Omental fat pad (tissue), 4 donors: ENCODE results near the gene RFNG. TPM values are rescaled to one million over a fixed set of nuclear protein-coding genes. Genes with fewer than 3 reads are reported as not detected.

Experiments
- ATAC-seq: fragments of 150-250 bp; one replicate; pipeline ENCODE4 v1.9.1; 2016; ENCODE audit warnings: mild to moderate bottlenecking, moderate library complexity; ENCODE audit not compliant: low FRiP score
- DNase-seq: peaks from one replicate; pipeline ENCODE4 v3.0.0-alpha.2; 2019; ENCODE audit warnings: low spot score
- total RNA-seq, 4 donors: library from RNA; depleted of rRNA; stranded (reverse); fragments of >200 nt; gene quantifications; one replicate each; pipeline ENCODE4 v1.1.0, GENCODE V29; 2016
- TF ChIP-seq, protein P1 (sequence below), 3 donors: fragments of 450-650 bp; IDR thresholded peaks; one replicate each; pipeline ENCODE4 v1.5.1; 2016 to 2017; ENCODE audit warnings: antibody characterized with exemption in 3 of 3, mild to moderate bottlenecking in 3 of 3, moderate library complexity in 2 of 3

Gene RFNG
- total RNA-seq, 4 donors from 2014 or later: 20.2 to 51.3 (median 32.0) TPM

DNA sequence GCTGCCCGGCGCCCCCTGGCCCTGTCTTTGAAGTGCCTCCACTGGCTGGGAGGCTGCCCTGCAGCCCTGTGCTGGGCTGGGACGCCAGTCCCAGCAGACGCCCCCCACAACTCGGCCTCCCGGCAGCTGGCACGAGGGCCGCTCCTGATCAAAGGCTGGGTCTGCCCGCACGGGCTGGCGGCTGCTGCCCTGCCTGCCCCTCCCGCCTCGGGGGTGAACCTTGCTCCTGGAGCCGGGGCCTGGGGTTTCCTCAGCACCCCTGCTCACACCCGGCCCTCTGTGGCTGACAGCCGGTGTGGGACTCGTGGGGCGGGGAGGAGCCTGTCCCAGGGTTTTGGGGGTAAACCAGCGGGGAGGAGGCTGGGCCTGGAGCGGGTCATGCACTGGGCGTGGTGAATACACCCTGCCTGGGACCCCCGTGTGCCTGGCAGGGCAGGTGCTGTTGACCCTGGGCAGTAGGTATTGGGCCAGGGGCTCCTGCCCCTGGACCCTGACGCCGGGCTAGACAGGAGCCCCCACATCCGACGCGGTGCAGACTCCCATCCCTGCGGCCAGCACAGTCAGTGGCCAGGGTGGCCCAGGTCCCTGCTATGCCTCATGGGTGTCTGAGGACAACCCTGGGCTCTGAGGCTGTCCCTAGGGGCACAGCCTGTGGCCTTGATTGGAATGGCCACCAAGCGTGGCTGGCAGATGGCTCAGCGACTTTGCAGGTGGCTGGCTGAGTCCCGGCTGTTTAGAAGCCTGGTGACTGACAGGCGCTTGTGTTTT is 50.6 kb downstream of the RFNG start:
- DNase-seq (no peak), ATAC-seq (no peak)
- TF ChIP-seq, protein P1, sequence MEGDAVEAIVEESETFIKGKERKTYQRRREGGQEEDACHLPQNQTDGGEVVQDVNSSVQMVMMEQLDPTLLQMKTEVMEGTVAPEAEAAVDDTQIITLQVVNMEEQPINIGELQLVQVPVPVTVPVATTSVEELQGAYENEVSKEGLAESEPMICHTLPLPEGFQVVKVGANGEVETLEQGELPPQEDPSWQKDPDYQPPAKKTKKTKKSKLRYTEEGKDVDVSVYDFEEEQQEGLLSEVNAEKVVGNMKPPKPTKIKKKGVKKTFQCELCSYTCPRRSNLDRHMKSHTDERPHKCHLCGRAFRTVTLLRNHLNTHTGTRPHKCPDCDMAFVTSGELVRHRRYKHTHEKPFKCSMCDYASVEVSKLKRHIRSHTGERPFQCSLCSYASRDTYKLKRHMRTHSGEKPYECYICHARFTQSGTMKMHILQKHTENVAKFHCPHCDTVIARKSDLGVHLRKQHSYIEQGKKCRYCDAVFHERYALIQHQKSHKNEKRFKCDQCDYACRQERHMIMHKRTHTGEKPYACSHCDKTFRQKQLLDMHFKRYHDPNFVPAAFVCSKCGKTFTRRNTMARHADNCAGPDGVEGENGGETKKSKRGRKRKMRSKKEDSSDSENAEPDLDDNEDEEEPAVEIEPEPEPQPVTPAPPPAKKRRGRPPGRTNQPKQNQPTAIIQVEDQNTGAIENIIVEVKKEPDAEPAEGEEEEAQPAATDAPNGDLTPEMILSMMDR (IDR thresholded peaks at IDR 0.05): no peak

DNA sequence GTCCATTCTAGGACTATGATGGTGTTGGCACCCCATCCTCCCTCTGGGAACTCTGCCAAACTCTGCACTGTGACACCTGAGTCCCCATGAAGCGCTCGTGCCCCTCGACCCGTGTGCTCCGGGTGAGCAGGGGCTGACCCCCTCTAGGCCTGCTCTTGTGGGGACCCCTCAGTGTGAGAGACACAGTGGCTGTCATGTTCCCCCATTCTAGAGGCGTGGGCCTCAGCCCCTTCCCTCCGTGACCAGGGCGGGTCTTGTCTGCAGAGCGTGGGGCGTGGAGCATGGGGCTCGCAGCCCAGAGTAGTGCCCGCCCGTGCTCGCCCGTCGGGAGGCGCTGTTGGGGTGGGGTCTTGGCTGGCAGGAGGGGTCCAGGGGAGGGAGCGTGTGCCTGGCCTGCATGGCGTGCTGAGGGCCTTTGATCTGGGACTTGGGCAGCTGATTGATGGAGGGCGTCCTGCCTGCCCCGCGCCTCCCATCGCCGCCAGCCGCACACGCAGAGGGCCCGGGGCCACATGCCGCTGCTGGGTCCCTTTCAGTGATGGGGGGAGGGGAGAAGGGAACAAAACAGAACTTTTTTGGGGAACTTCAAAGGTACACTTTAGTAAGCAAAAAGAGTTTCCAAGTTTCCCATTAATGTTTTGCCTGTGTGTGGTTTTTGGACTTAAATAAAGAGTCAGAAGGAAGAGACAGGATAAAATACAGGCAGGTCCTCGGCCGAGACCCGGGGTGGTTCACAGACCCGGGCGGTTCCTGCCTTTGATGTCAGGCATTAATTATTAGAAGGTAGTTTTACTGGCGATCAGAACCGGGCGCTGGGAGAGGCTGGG is 51.4 kb downstream of the RFNG start:
- no peak for ATAC-seq
- TF ChIP-seq, protein P1 (IDR thresholded peaks at IDR 0.05): no peak
- DNase-seq: no peak

DNA sequence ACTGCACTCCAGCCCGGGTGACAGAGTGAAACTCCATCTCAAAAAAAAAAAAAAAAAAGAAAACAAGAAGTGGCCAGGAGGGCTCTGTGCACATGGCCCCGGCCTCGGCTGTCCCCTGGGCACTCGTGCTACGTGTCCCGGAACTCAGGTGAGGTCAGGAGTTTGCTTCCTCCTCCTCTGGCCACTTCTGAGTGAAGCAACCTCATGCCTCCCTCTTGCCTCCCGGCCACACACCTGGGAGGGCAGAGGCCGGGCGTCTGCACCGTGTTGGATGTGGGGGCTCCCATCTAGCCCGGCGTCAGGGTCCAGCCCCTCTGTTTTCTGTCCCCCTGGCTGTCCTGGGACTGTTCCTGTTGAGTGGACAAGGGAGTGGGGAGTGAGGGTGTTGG is 52.0 kb downstream of the RFNG start:
- no peak for ATAC-seq
- DNase-seq: no peak
- TF ChIP-seq, protein P1 (IDR thresholded peaks at IDR 0.05): no peak

DNA sequence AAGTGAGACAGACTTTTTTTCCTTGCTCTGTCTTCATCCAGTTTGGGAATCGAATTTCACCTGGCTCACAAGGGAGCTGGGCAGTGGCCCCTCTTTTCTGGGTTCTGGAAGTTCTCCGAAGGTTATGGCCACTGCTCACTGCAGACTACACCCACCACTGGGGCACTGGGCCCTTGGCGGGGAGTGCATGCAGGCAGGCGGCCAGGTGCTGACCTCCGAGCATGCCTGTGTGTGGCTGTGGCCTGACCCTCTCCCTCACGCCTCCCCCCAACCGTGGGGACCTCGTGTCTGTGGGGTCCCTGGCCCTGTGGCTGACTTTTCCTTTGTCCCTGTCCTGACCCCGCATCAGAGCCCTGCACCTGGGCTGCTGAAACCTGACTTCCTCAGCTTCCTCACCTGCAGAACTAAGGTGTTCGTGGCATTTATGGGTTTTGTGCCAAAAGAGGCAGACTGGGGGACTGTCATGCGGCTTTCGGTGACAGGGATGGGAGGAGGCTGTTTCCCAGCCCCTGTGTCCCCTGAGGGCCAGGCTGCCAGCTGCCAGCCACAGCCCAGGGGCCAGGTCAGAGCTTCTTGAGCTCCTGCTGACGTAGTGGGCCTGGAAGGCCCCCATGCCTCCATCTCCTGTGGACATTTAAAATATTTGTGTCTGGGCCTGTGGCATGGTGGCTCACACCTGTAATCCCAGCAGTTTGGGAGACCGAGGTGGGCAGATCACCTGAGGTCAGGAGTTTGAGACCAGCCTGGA is 52.7 kb downstream of the RFNG start:
- ATAC-seq (no peak), DNase-seq (no peak)
- TF ChIP-seq, protein P1 (IDR thresholded peaks at IDR 0.05): no peak

DNA sequence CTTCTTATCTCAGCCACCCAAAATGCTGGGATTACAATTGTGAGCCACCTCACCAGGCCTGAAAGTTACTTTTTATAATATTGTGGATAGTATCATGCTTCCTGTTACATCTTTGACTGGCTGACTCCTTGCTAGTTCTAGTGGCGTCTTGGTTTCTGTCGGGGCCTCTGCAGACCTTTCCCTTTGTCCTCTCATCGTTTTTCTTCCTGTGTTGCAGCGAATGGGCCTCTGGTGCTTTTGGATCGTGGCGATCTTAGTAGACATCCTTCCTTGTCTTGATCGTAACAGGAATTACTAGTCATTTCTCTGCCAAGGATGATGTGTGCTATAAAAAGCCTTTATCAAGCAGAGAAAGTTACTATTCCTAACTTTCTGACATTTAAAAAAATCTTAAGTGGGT is 53.4 kb downstream of the RFNG start:
- DNase-seq (no peak), ATAC-seq (no peak)
- TF ChIP-seq, protein P1 (IDR thresholded peaks at IDR 0.05): no peak

Other genes with a start within 250 kb of the RFNG start
- not detected for gene GCGR, start 247.7 kb downstream of the RFNG start, total RNA-seq
- gene MCRIP1, start 218.5 kb downstream of the RFNG start, total RNA-seq: 10 to 100 TPM; 49.6 to 78.5 (median 57.2) TPM
- gene PPP1R27, start 216.8 kb downstream of the RFNG start, total RNA-seq: under 1 TPM in 1 of 4 donors, not detected in 3; 0.65 TPM
- gene P4HB, start 191.3 kb downstream of the RFNG start, total RNA-seq: 100 to 1,000 TPM; 366 to 725 (median 608) TPM
- gene ARHGDIA, start 180.5 kb downstream of the RFNG start, total RNA-seq: 100 to 1,000 TPM; 125 to 250 (median 161) TPM
- 10 to 100 TPM; 31.5 to 80.7 (median 41.6) TPM for gene ALYREF, start 160.2 kb downstream of the RFNG start, total RNA-seq
- gene ANAPC11, start 160.1 kb downstream of the RFNG start, total RNA-seq: 100 to 1,000 TPM in 3 of 4 donors, 10 to 100 TPM in 1; 82.3 to 152 (median 114) TPM
- gene NPB, start 149.6 kb downstream of the RFNG start, total RNA-seq: 1 to 10 TPM in 1 of 4 donors, not detected in 3; 1.4 TPM
- gene PCYT2, start 140.4 kb downstream of the RFNG start, total RNA-seq: 10 to 100 TPM; 36.5 to 64.7 (median 45.5) TPM
- gene SIRT7, start 133.6 kb downstream of the RFNG start, total RNA-seq: 10 to 100 TPM; 15.4 to 25.7 (median 20.2) TPM
- gene MAFG, start 124.1 kb downstream of the RFNG start, total RNA-seq: 10 to 100 TPM; 22.2 to 31.5 (median 25.6) TPM
- 10 to 100 TPM in 2 of 4 donors, 1 to 10 TPM in 2; 4.8 to 13.9 (median 10.8) TPM for gene PYCR1, start 114.5 kb downstream of the RFNG start, total RNA-seq
- gene MYADML2, start 104.6 kb downstream of the RFNG start, total RNA-seq: not detected
- not detected for gene NOTUM, start 90.6 kb downstream of the RFNG start, total RNA-seq
- 10 to 100 TPM; 12.6 to 24.3 (median 15.1) TPM for gene ASPSCR1, start 74.2 kb downstream of the RFNG start, total RNA-seq
- 10 to 100 TPM; 41.1 to 77.2 (median 59.8) TPM for gene CENPX, start 28.9 kb downstream of the RFNG start, total RNA-seq
- 10 to 100 TPM in 1 of 4 donors, 1 to 10 TPM in 3; 4.7 to 12.3 (median 5.6) TPM for gene LRRC45, start 28.5 kb downstream of the RFNG start, total RNA-seq
- 10 to 100 TPM in 3 of 4 donors, 1 to 10 TPM in 1; 7.9 to 25.1 (median 12.0) TPM for gene RAC3, start 20.1 kb downstream of the RFNG start, total RNA-seq
- gene DCXR, start 14.1 kb downstream of the RFNG start, total RNA-seq: 100 to 1,000 TPM; 190 to 327 (median 225) TPM
- gene GPS1, start 87 bp upstream of the RFNG start, total RNA-seq: 10 to 100 TPM; 67.3 to 86.8 (median 81.4) TPM
- 10 to 100 TPM; 58.1 to 90.3 (median 85.7) TPM for gene DUS1L, start 14.0 kb upstream of the RFNG start, total RNA-seq
- 1,000 to 10,000 TPM in 1 of 4 donors, 100 to 1,000 TPM in 3; 313 to 1,522 (median 467) TPM for gene FASN, start 46.4 kb upstream of the RFNG start, total RNA-seq
- 10 to 100 TPM; 14.8 to 32.0 (median 21.9) TPM for gene CCDC57, start 161.0 kb upstream of the RFNG start, total RNA-seq
- 10 to 100 TPM; 25.1 to 68.0 (median 27.5) TPM for gene SLC16A3, start 177.2 kb upstream of the RFNG start, total RNA-seq
- 100 to 1,000 TPM in 2 of 4 donors, 10 to 100 TPM in 2; 54.7 to 117 (median 98.4) TPM for gene CSNK1D, start 221.9 kb upstream of the RFNG start, total RNA-seq